ENCODE measurements around the gene SETD1A.

Gene SETD1A

DNA sequence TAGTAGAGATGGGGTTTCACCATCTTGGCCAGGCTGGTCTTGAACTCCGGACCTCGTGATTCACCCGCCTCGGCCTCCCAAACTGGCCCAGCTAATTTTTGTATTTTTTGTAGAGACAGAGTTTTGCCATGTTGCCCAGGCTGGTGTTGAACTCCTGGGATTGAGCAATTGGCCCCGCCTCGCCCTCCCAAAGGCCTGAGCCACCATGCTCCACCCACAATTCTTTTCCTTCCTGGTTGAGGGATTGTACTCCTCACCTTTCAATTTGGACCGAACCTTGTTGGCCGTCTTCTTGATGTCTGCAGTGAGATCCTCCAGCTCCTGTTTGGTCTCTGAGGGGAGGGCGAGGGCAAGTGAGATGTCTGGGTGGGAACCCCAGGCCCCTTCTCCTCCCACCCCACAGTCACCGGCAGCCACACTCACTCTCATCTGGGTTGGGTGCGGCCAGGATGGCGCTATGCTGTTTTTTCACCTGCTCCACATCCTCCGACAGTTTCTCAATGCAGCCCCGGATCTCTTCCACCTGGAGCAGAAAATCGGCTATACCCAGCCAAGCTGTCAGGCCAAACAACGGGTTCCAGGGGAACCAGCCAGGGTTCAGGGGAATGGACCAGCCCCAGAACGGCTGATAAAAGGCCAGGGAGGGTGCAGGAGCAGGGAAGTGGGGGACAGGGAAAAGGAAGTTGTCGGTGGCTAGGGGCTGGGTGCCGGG, 43.3 kb downstream of the SETD1A start:
- no peak overlapping the region for H3K27ac ChIP-seq (ENCODE audit: low read length)
- no peak overlapping the region for H3K4me2 ChIP-seq (ENCODE audit: low read length)
- TF ChIP-seq, protein P1, sequence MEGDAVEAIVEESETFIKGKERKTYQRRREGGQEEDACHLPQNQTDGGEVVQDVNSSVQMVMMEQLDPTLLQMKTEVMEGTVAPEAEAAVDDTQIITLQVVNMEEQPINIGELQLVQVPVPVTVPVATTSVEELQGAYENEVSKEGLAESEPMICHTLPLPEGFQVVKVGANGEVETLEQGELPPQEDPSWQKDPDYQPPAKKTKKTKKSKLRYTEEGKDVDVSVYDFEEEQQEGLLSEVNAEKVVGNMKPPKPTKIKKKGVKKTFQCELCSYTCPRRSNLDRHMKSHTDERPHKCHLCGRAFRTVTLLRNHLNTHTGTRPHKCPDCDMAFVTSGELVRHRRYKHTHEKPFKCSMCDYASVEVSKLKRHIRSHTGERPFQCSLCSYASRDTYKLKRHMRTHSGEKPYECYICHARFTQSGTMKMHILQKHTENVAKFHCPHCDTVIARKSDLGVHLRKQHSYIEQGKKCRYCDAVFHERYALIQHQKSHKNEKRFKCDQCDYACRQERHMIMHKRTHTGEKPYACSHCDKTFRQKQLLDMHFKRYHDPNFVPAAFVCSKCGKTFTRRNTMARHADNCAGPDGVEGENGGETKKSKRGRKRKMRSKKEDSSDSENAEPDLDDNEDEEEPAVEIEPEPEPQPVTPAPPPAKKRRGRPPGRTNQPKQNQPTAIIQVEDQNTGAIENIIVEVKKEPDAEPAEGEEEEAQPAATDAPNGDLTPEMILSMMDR (IDR thresholded peaks at IDR 0.05; ENCODE audit: low read depth, low read length) = no peak
- TF ChIP-seq EZH2phosphoT487 (IDR thresholded peaks at IDR 0.05; ENCODE audit: low read depth) = no peak
- H3K9me3 ChIP-seq (ENCODE audit: insufficient read depth, low read length) = no peaks in the 10 kb centered on the region
- no peaks in the 10 kb centered on the region for H3K79me2 ChIP-seq (ENCODE audit: low read length)
- no peak overlapping the region for H3K9ac ChIP-seq (ENCODE audit: low read length)
- peaks cover 4% of the 10 kb centered on the region; the same call in 1 of the 2 replicates for H3K4me1 ChIP-seq (ENCODE audit: low read length)
- H3K36me3 ChIP-seq (replicated peaks; ENCODE audit: low read depth, low read length) = no peaks in the 10 kb centered on the region
- no peaks in the 10 kb centered on the region for H4K20me1 ChIP-seq (ENCODE audit: insufficient read depth, low read length)
- H2AFZ ChIP-seq (ENCODE audit: low read depth, low read length) = no peak overlapping the region
- H3K27me3 ChIP-seq (ENCODE audit: low read depth, low read length) = 0 out of 2 replicates have a peak, but pooled peaks cover 7% of the 10 kb centered on the region
- H3K4me3 ChIP-seq (ENCODE audit: low read length) = no peak overlapping the region

DNA sequence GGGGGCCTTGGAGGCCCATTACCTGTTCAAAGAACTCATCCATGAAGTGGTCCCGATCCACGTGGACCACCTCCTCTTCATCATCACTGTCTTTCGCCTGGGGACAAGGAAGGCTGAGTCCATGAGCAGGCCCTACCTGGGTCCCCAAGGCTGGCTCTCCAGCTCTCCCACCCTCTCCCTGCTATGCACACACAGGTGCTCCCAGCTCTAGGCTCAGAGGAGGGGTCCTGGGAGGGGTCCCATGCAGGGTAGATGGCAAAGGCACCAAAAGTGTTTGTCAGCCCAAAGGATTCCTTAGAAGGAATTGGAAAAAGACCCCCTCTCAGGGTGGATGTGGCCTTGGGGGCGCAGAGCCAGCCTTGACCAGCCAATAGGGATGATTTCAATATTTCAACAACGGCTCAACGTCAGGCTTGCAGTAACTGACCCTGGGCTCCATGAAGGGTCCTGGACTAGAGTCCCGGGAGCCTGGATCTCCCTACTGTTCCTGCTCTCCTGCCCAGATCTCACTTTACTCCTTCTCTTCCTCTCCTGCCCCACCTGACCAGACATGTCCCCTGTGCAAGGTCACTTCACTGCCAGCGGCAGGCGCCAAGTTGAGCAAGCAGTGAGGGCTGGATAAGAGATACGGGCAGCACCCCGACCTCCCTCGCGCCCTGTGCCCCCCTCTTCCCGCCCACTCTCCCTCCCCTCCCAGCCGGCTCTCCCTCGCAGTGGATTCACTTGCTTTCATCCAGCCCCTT, 44.1 kb downstream of the SETD1A start:
- no peak for TF ChIP-seq EZH2phosphoT487 (IDR thresholded peaks at IDR 0.05; ENCODE audit: low read depth)
- TF ChIP-seq, protein P1 (IDR thresholded peaks at IDR 0.05; ENCODE audit: low read depth, low read length) = no peak
- H3K4me1 ChIP-seq (ENCODE audit: low read length) = peaks cover 3% of the 10 kb centered on the region; the same call in 1 of the 2 replicates
- 0 out of 2 replicates have a peak, but pooled peaks cover 7% of the 10 kb centered on the region for H3K27me3 ChIP-seq (ENCODE audit: low read depth, low read length)
- H3K36me3 ChIP-seq (replicated peaks; ENCODE audit: low read depth, low read length) = no peaks in the 10 kb centered on the region
- no peak overlapping the region for H3K27ac ChIP-seq (ENCODE audit: low read length)
- H3K4me2 ChIP-seq (ENCODE audit: low read length) = no peak overlapping the region
- H3K9me3 ChIP-seq (ENCODE audit: insufficient read depth, low read length) = no peaks in the 10 kb centered on the region
- no peak overlapping the region for H3K9ac ChIP-seq (ENCODE audit: low read length)
- no peaks in the 10 kb centered on the region for H4K20me1 ChIP-seq (ENCODE audit: insufficient read depth, low read length)
- no peak overlapping the region for H3K4me3 ChIP-seq (ENCODE audit: low read length)
- H3K79me2 ChIP-seq (ENCODE audit: low read length) = no peaks in the 10 kb centered on the region
- H2AFZ ChIP-seq (ENCODE audit: low read depth, low read length) = no peak overlapping the region

DNA sequence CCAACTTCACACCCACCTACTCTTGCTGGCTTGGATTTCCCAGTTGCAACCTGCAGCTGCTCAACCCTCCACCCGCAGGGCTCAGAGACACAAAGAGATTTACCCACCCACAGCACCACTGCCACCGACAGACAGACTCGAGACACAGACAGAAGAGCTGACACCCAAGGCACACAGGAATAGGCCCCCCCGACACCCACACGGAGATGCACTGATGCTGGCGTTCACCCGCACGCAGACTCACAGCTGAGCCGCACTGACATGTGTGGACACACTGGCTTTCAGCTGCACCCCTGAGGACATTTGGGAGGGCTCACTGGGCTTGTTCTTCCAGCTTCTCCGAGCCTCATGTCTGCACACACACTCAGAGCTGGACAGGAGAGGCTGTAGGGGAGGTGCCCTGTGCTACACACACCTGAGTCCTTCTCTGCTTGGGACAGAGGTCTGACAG, 44.7 kb downstream of the SETD1A start:
- Histone ChIP-seq H3K27me3 (ENCODE audit: low read depth, low read length) (0 out of 2 replicates have a peak, but pooled peaks cover 7% of the 10 kb centered on the region), H3K4me2 (ENCODE audit: low read length) (no peak overlapping the region), H3K36me3 (replicated peaks; ENCODE audit: low read depth, low read length) (no peaks in the 10 kb centered on the region), H3K4me3 (ENCODE audit: low read length) (no peak overlapping the region), H3K9me3 (ENCODE audit: insufficient read depth, low read length) (no peaks in the 10 kb centered on the region), H3K79me2 (ENCODE audit: low read length) (no peaks in the 10 kb centered on the region), H2AFZ (ENCODE audit: low read depth, low read length) (no peak overlapping the region), H3K4me1 (ENCODE audit: low read length) (peaks cover 3% of the 10 kb centered on the region; the same call in 1 of the 2 replicates), H4K20me1 (ENCODE audit: insufficient read depth, low read length) (no peaks in the 10 kb centered on the region), H3K9ac (ENCODE audit: low read length) (no peak overlapping the region), H3K27ac (ENCODE audit: low read length) (no peak overlapping the region)
- TF ChIP-seq EZH2phosphoT487 (IDR thresholded peaks at IDR 0.05; ENCODE audit: low read depth) = no peak
- TF ChIP-seq, protein P1 (IDR thresholded peaks at IDR 0.05; ENCODE audit: low read depth, low read length) = no peak

DNA sequence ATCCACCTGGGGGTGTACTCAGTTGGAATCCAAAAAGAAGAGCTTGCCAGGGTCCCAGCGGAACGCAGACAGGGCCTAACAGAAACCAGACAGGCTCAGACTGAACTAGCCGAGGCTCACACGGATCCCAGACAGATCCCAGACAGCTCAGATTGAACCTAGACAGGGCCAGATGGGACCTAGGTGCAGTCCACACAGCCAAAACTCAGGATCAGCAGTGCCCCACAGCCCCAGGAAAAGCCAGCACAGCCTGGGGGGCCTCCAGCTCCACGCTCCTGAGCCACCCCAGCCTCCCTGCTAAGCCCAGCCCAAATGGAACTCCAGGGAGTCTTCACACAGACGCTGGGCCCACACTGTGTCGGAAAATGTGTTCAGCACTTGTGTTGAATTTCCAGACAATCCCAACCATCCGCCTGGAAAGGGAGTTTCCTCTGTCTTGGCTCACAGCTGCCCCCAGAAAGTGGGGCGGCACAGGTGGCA, 45.3 kb downstream of the SETD1A start:
- H3K27me3 ChIP-seq (ENCODE audit: low read depth, low read length) = 0 out of 2 replicates have a peak, but pooled peaks cover 2% of the 10 kb centered on the region
- no peak for TF ChIP-seq EZH2phosphoT487 (IDR thresholded peaks at IDR 0.05; ENCODE audit: low read depth)
- TF ChIP-seq, protein P1 (IDR thresholded peaks at IDR 0.05; ENCODE audit: low read depth, low read length) = no peak
- no peaks in the 10 kb centered on the region for H3K9me3 ChIP-seq (ENCODE audit: insufficient read depth, low read length)
- H3K4me1 ChIP-seq (ENCODE audit: low read length) = no peaks in the 10 kb centered on the region
- no peak overlapping the region for H3K4me3 ChIP-seq (ENCODE audit: low read length)
- no peak overlapping the region for H3K9ac ChIP-seq (ENCODE audit: low read length)
- H3K79me2 ChIP-seq (ENCODE audit: low read length) = no peaks in the 10 kb centered on the region
- H3K36me3 ChIP-seq (replicated peaks; ENCODE audit: low read depth, low read length) = no peaks in the 10 kb centered on the region
- H3K4me2 ChIP-seq (ENCODE audit: low read length) = no peak overlapping the region
- H2AFZ ChIP-seq (ENCODE audit: low read depth, low read length) = no peak overlapping the region
- no peaks in the 10 kb centered on the region for H4K20me1 ChIP-seq (ENCODE audit: insufficient read depth, low read length)
- H3K27ac ChIP-seq (ENCODE audit: low read length) = no peak overlapping the region
